ENCODE measurements around the gene MAP3K4. TPM values are rescaled to one million over a fixed set of nuclear protein-coding genes. Genes with fewer than 3 reads are reported as not detected.

The MAP3K4 gene
- total RNA-seq, 1 experiment from 2014 or later = 41.1 TPM

- no peak for DNase-seq
- H3K36me3 ChIP-seq (replicated peaks; ENCODE audit: control insufficient read depth, insufficient read depth, low read length) = peaks cover 4% of the 10 kb centered on the region
- no peaks in the 10 kb centered on the region for H3K27me3 ChIP-seq (ENCODE audit: control insufficient read depth, insufficient read depth, low read length)
- H3K4me3 ChIP-seq (ENCODE audit: insufficient read depth, low read depth, low read length) = no peak overlapping the region
These were observed 175.1 kb downstream of the MAP3K4 start for GRCh38 chr6:161166677-161167076.

Measured in H7 (cell line).